ENCODE data around the gene NECAB2. TPM values are rescaled to one million over a fixed set of nuclear protein-coding genes. Genes with fewer than 3 reads are reported as not detected.

NECAB2 gene
- total RNA-seq, 1 donor from 2014 or later, result 0.40 TPM

- no peak overlapping the region for H3K4me3 Mint-ChIP-seq (ENCODE audit: unreplicated experiment)
- H3K27ac Mint-ChIP-seq (ENCODE audit: unreplicated experiment), result no peak overlapping the region
- no peak for DNase-seq (ENCODE audit: low spot score)
- peaks cover 3% of the 10 kb centered on the region for H3K27me3 Mint-ChIP-seq (ENCODE audit: low read depth)
- H3K36me3 Mint-ChIP-seq (ENCODE audit: low read depth), result no peaks in the 10 kb centered on the region
- H3K9me3 Mint-ChIP-seq (ENCODE audit: low read depth), result no peaks in the 10 kb centered on the region
- peaks cover 3% of the 10 kb centered on the region for H3K4me1 Mint-ChIP-seq (ENCODE audit: low read depth)
- TF ChIP-seq CTCF (IDR thresholded peaks at IDR 0.05), result no peak
Measured at GRCh38 chr16:83942074-83942473, 26.0 kb upstream of the NECAB2 start.

- Mint-ChIP-seq H3K4me1 (ENCODE audit: low read depth) (peaks cover 3% of the 10 kb centered on the region), H3K4me3 (ENCODE audit: unreplicated experiment) (no peak overlapping the region), H3K27me3 (ENCODE audit: low read depth) (peaks cover 3% of the 10 kb centered on the region), H3K36me3 (ENCODE audit: low read depth) (no peaks in the 10 kb centered on the region), H3K27ac (ENCODE audit: unreplicated experiment) (no peak overlapping the region), H3K9me3 (ENCODE audit: low read depth) (no peaks in the 10 kb centered on the region)
- DNase-seq (ENCODE audit: low spot score), result no peak
- no peak for TF ChIP-seq CTCF (IDR thresholded peaks at IDR 0.05)
Measured at GRCh38 chr16:83942815-83943515, 25.1 kb upstream of the NECAB2 start.

- Mint-ChIP-seq H3K36me3 (ENCODE audit: low read depth) (no peaks in the 10 kb centered on the region), H3K27me3 (ENCODE audit: low read depth) (peaks cover 3% of the 10 kb centered on the region), H3K4me1 (ENCODE audit: low read depth) (peaks cover 3% of the 10 kb centered on the region), H3K27ac (ENCODE audit: unreplicated experiment) (no peak overlapping the region), H3K9me3 (ENCODE audit: low read depth) (no peaks in the 10 kb centered on the region), H3K4me3 (ENCODE audit: unreplicated experiment) (no peak overlapping the region)
- TF ChIP-seq CTCF (IDR thresholded peaks at IDR 0.05), result no peak
- DNase-seq (ENCODE audit: low spot score), result no peak
Measured at GRCh38 chr16:83943516-83944050, 24.5 kb upstream of the NECAB2 start.

- Mint-ChIP-seq H3K4me3 (ENCODE audit: unreplicated experiment) (no peak overlapping the region), H3K27ac (ENCODE audit: unreplicated experiment) (no peak overlapping the region), H3K36me3 (ENCODE audit: low read depth) (no peaks in the 10 kb centered on the region), H3K4me1 (ENCODE audit: low read depth) (peaks cover 3% of the 10 kb centered on the region), H3K9me3 (ENCODE audit: low read depth) (no peaks in the 10 kb centered on the region), H3K27me3 (ENCODE audit: low read depth) (peaks cover 3% of the 10 kb centered on the region)
- no peak for DNase-seq (ENCODE audit: low spot score)
- TF ChIP-seq CTCF (IDR thresholded peaks at IDR 0.05), result no peak
Measured at GRCh38 chr16:83945587-83945986, 22.5 kb upstream of the NECAB2 start.

GRCh38 chr16:83946154-83946780 is 21.8 kb upstream of the NECAB2 start:
- no peak overlapping the region for H3K4me3 Mint-ChIP-seq (ENCODE audit: unreplicated experiment)
- H3K27ac Mint-ChIP-seq (ENCODE audit: unreplicated experiment), result no peak overlapping the region
- H3K9me3 Mint-ChIP-seq (ENCODE audit: low read depth), result no peaks in the 10 kb centered on the region
- peaks cover 3% of the 10 kb centered on the region for H3K4me1 Mint-ChIP-seq (ENCODE audit: low read depth)
- TF ChIP-seq CTCF (IDR thresholded peaks at IDR 0.05), result no peak
- H3K36me3 Mint-ChIP-seq (ENCODE audit: low read depth), result no peaks in the 10 kb centered on the region
- no peak for DNase-seq (ENCODE audit: low spot score)
- H3K27me3 Mint-ChIP-seq (ENCODE audit: low read depth), result no peaks in the 10 kb centered on the region

Data from chondrocyte (in vitro differentiated cells).